ENCODE results near the gene GSN.

DNA sequence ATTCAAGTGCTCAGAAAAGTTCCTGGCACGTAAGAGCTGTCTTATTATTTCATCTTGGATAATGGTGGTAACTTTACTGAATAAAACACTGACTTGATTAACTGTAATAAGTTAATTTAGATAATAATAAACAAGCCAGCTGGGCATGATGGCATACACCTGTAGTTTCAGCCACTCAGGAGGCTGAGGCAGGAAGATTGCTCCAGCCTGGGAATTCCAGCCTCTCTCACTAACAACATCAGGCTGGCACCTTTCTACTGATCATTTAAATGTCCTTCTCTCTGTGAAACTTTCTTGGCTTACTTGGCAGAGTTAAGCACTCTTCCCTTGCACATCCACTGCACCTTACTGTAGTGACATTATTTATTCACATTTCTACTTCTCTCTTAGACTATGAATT is 82.1 kb downstream of the GSN start:
- TF ChIP-seq, protein P1, sequence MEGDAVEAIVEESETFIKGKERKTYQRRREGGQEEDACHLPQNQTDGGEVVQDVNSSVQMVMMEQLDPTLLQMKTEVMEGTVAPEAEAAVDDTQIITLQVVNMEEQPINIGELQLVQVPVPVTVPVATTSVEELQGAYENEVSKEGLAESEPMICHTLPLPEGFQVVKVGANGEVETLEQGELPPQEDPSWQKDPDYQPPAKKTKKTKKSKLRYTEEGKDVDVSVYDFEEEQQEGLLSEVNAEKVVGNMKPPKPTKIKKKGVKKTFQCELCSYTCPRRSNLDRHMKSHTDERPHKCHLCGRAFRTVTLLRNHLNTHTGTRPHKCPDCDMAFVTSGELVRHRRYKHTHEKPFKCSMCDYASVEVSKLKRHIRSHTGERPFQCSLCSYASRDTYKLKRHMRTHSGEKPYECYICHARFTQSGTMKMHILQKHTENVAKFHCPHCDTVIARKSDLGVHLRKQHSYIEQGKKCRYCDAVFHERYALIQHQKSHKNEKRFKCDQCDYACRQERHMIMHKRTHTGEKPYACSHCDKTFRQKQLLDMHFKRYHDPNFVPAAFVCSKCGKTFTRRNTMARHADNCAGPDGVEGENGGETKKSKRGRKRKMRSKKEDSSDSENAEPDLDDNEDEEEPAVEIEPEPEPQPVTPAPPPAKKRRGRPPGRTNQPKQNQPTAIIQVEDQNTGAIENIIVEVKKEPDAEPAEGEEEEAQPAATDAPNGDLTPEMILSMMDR (IDR thresholded peaks at IDR 0.05; ENCODE audit: low read depth, low read length, missing input control): no peak
- TF ChIP-seq JUND (IDR thresholded peaks at IDR 0.05): no peak
- TF ChIP-seq SP1 (IDR thresholded peaks at IDR 0.05): no peak
